Spleen (tissue), 11 donors: Measurements from ENCODE around the gene SUPT5H. TPM values are rescaled to one million over a fixed set of nuclear protein-coding genes. Genes with fewer than 3 reads are reported as not detected.
A peak's percentile ranks its signal among the peaks of the same experiment; 100 is the strongest.

ENCODE experiments used
- DNase-seq: peaks from one replicate; pipeline ENCODE4 v3.0.0-alpha.2; 2020
- H3K27ac ChIP-seq, 8 donors: fragments of 200-600 bp; sonication (generic) in 7 of 8; 1 replicate in 4 of 8; 2 replicates in 4 of 8; pipeline versions ENCODE4 v1.5.0 to v1.8.0; 2016 to 2021; ENCODE audit warnings: inconsistent platforms in 4 of 8, mild to moderate bottlenecking in 4 of 8, moderate library complexity in 1 of 8
- H3K27me3 ChIP-seq, 7 donors: fragments of 200-600 bp; sonication (generic) in 6 of 7; replicated peaks in 1 of 7; 1 replicate in 4 of 7; 2 replicates in 3 of 7; pipeline versions ENCODE4 v1.5.0 to v1.8.0; 2016 to 2021; ENCODE audit warnings: inconsistent platforms in 3 of 7, mild to moderate bottlenecking in 1 of 7
- H3K36me3 ChIP-seq, 6 donors: fragments of 200-600 bp; sonication (generic) in 5 of 6; 1 replicate in 4 of 6; 2 replicates in 2 of 6; pipeline versions ENCODE4 v1.5.0 to v1.8.0; 2016 to 2021; ENCODE audit warnings: inconsistent platforms in 2 of 6
- H3K4me1 ChIP-seq, 6 donors: fragments of 200-600 bp; sonication (generic) in 5 of 6; 1 replicate in 3 of 6; 2 replicates in 3 of 6; pipeline versions ENCODE4 v1.5.0 to v1.8.0; 2016 to 2021; ENCODE audit warnings: inconsistent platforms in 3 of 6
- H3K4me3 ChIP-seq, 8 donors: fragments of 200-600 bp; sonication (generic) in 7 of 8; 1 replicate in 4 of 8; 2 replicates in 4 of 8; pipeline versions ENCODE4 v1.5.0 to v1.8.0; 2016 to 2021; ENCODE audit warnings: inconsistent platforms in 4 of 8, mild to moderate bottlenecking in 4 of 8, moderate library complexity in 2 of 8
- H3K9me3 ChIP-seq, 8 donors: fragments of 200-600 bp; sonication (generic) in 7 of 8; 1 replicate in 4 of 8; 2 replicates in 4 of 8; pipeline versions ENCODE4 v1.5.0 to v1.8.0; 2016 to 2021; ENCODE audit warnings: inconsistent platforms in 4 of 8
- CTCF ChIP-seq, 11 experiments: fragments of 200-600 bp in 7 of 11; fragments of 450-650 bp in 4 of 11; sonication (generic) in 4 of 11; IDR thresholded peaks in 8 of 11; conservative IDR thresholded peaks in 3 of 11; 1 replicate in 7 of 11; 2 replicates in 4 of 11; pipeline versions ENCODE4 v1.4.0 to v1.8.0; 2016 to 2021; ENCODE audit warnings: antibody characterized with exemption in 11 of 11, inconsistent platforms in 4 of 11, mild to moderate bottlenecking in 1 of 11
- POLR2A ChIP-seq, 3 donors: fragments of 450-650 bp; IDR thresholded peaks; one replicate each; pipeline ENCODE4 v1.5.1; 2017; ENCODE audit warnings: antibody characterized with exemption in 3 of 3, mild to moderate bottlenecking in 1 of 3
- POLR2AphosphoS5 ChIP-seq, 3 donors: sonication (generic); formaldehyde crosslinking; IDR thresholded peaks; one replicate each; pipeline ENCODE4 v1.5.1; 2017; ENCODE audit warnings: antibody characterized with exemption in 3 of 3
- WGBS, 5 donors: extraction: QIAGEN DNeasy Blood & Tissue Kit in 3 of 5; methylation state at CpG; one replicate each; pipeline versions ENCODE4 v1.1.5 to v1.1.7; 2013 to 2018; 5-methylcytosine and 5-hydroxymethylcytosine counted together
- intact Hi-C: fragments of 100-400 bp; cut with DNase I; formaldehyde crosslinking; loops from one replicate; pipeline ENCODE4 v1.15.0; 2023; ENCODE audit warnings: low total_unique reads
- polyA plus RNA-seq, 3 donors: library from polyadenylated mRNA; stranded (reverse); fragments of 200-250 nt; gene quantifications; one replicate each; pipeline ENCODE4 v1.2.1, GENCODE V29; 2013
- total RNA-seq, 7 donors: library from RNA; depleted of rRNA in 3 of 7; stranded (reverse); fragments of >200 nt in 3 of 7; fragmentation: NEBNext Ultra II Directional in 4 of 7; extraction: Animal tissue kit (Norgen Biotek cat#: 25700) in 4 of 7; gene quantifications; one replicate each; pipeline versions ENCODE4 v1.1.0 to v1.2.1, GENCODE V29; 2016 to 2021
- donor health status: healthy with polysubstance abuse.
- donor health status: DM: no; HTN: no; CAD: no; lungs with moderate emphysema.
- donor health status: DM: no; HTN: no; CAD: no.
- donor health status: Bipolar disorder and iron deficiency.
- donor health status: healthy.
- donor health status: DM: no; HTN: no; CAD: no.
- donor health status: DM: yes; HTN: yes; CAD: no.

SUPT5H gene
- total and polyA plus RNA-seq, 10 donors, result 95.8 to 225 (median 109) TPM

DNA sequence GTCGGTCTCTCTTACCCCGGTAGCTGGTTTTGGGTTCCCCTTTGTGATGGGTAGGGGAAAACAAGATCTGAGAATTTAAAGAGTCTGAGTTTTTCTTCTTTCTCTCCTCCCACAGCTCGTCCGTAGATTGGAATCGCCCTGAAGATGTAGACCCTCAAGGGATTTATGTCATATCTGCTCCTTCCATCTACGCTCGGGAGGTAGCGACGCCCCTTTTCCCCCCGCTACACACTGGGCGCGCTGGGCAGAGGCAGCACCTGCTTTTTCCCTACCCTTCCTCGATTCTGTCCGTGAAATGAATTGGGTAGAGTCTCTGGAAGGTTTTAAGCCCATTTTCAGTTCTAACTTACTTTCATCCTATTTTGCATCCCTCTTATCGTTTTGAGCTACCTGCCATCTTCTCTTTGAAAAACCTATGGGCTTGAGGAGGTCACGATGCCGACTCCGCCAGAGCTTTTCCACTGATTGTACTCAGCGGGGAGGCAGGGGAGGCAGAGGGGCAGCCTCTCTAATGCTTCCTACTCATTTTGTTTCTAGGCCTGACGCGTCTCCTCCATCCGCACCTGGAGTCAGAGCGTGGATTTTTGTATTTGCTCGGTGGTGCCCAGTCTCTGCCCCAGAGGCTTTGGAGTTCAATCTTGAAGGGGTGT is 62.5 kb downstream of the SUPT5H start:
- intact Hi-C loops, result no loop called here
- no peak for DNase-seq
- H3K36me3 ChIP-seq, result no peaks in the 10 kb centered on the region
- 49 to 59% (median 54%) methylated on average over 24 of the region's 24 CpGs for WGBS, 5 donors
- peaks cover 0 to 20% (median 16%) of the 10 kb centered on the region in 6 donors for H3K4me1 ChIP-seq
- H3K27ac ChIP-seq, result no peak overlapping the region
- H3K4me3 ChIP-seq, result peak overlapping the region in 6 of 8 donors; percentile 44 to 74 (median 50)
- H3K9me3 ChIP-seq, result no peaks in the 10 kb centered on the region
- TF ChIP-seq CTCF (IDR thresholded peaks at IDR 0.05 in 8 of 11, conservative IDR thresholded peaks at IDR 0.05 in 3 of 11) (no peak), POLR2A (IDR thresholded peaks at IDR 0.05) (no peak), POLR2AphosphoS5 (IDR thresholded peaks at IDR 0.05) (no peak)
- H3K27me3 ChIP-seq, result peaks cover 2 to 91% (median 53%) of the 10 kb centered on the region in 7 donors

GRCh38 chr19:39508629-39509028 is 63.2 kb downstream of the SUPT5H start:
- intact Hi-C loops, result no loop called here
- Histone ChIP-seq H3K4me1 (peaks cover 0 to 15% (median 12%) of the 10 kb centered on the region in 6 donors), H3K27me3 (peaks cover 2 to 91% (median 53%) of the 10 kb centered on the region in 7 donors), H3K9me3 (no peaks in the 10 kb centered on the region), H3K27ac (no peak overlapping the region), H3K36me3 (no peaks in the 10 kb centered on the region), H3K4me3 (no peak overlapping the region)
- DNase-seq, result no peak
- no peak for TF ChIP-seq POLR2A (IDR thresholded peaks at IDR 0.05)
- TF ChIP-seq POLR2AphosphoS5 (IDR thresholded peaks at IDR 0.05), result no peak
- TF ChIP-seq CTCF (IDR thresholded peaks at IDR 0.05 in 8 of 11, conservative IDR thresholded peaks at IDR 0.05 in 3 of 11), result no peak
- 89 to 95% (median 89%) methylated on average over 9 of the region's 9 CpGs for whole genome bisulfite sequencing, 5 donors

DNA sequence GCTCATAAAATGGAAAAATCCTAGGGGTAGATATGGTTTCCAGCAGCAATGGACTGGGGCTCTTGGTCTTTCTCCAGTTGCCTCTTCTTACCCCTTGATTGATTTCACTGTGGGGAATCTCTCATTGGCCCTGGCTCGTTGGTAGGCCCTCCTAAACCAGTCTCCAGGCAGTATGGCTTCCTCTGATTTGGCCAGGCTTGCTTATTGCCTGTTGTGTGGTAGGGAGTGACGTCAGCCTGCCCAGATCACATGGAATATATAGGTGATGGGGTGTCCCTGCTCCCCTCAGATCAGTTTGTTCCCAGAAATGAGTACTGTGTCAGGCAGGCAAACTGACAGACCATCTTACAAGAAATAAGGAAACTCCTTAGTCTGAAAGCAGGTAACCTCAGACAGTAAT is 63.9 kb downstream of the SUPT5H start:
- TF ChIP-seq CTCF (IDR thresholded peaks at IDR 0.05 in 8 of 11, conservative IDR thresholded peaks at IDR 0.05 in 3 of 11), result no peak
- TF ChIP-seq POLR2A (IDR thresholded peaks at IDR 0.05), result no peak
- no peak for TF ChIP-seq POLR2AphosphoS5 (IDR thresholded peaks at IDR 0.05)
- no peak overlapping the region for H3K27ac ChIP-seq
- H3K9me3 ChIP-seq, result no peaks in the 10 kb centered on the region
- intact Hi-C loops, result no loop called here
- WGBS, 5 donors, result 52 to 70% (median 61%) methylated on average over 2 of the region's 2 CpGs
- H3K4me1 ChIP-seq, result peaks cover 0 to 15% (median 12%) of the 10 kb centered on the region in 6 donors
- H3K4me3 ChIP-seq, result no peak overlapping the region
- H3K27me3 ChIP-seq, result peaks cover 2 to 91% (median 53%) of the 10 kb centered on the region in 7 donors
- DNase-seq, result no peak
- H3K36me3 ChIP-seq, result no peaks in the 10 kb centered on the region

DNA sequence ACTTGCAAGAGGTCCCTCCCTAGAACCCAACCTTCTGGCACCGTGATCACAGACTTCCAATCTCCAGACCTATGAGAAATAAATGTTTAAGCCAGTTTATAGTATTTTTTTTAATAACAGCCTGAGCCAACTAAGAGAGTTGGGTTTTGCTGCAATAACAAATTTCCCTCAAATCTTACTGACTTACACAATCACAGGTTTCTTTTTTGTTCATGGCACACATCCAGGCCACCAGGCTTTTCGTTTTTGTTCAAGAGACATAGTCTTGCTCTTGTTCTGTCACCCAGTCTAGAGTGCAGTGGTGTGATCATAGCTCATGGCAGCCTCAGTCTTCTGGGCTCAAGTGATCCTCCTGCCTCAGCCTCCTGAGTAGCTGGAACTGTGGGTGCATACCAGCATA is 67.6 kb downstream of the SUPT5H start:
- H3K4me3 ChIP-seq, result no peak overlapping the region
- H3K36me3 ChIP-seq, result no peaks in the 10 kb centered on the region
- no peak for DNase-seq
- intact Hi-C loops, result no loop called here
- TF ChIP-seq CTCF (IDR thresholded peaks at IDR 0.05 in 8 of 11, conservative IDR thresholded peaks at IDR 0.05 in 3 of 11) (no peak), POLR2A (IDR thresholded peaks at IDR 0.05) (no peak), POLR2AphosphoS5 (IDR thresholded peaks at IDR 0.05) (no peak)
- H3K4me1 ChIP-seq, result peaks cover 11 to 20% (median 17%) of the 10 kb centered on the region in 6 donors
- H3K27ac ChIP-seq, result no peak overlapping the region
- H3K27me3 ChIP-seq, result peaks cover 2 to 91% (median 45%) of the 10 kb centered on the region in 7 donors
- WGBS, 5 donors, result 44 to 65% (median 53%) methylated on average over 2 of the region's 2 CpGs
- H3K9me3 ChIP-seq, result no peaks in the 10 kb centered on the region
